GM13977 (cell line): ENCODE measurements around the gene CCDC110.

ENCODE experiments used
- DNase-seq: peaks from one replicate; pipeline ENCODE4 v3.0.0; 2012; ENCODE audit warnings: low spot score
- CTCF ChIP-seq: IDR thresholded peaks from 2 replicates; pipeline ENCODE4 v1.5.1; 2012; ENCODE audit warnings: mild to moderate bottlenecking, control low read depth; ENCODE audit not compliant: insufficient read depth; ENCODE audit errors: extremely low read depth, missing control alignments
- in situ Hi-C: fragments of 300-500 bp; cut with MboI; formaldehyde crosslinking; loops from one replicate; pipeline ENCODE4 v1.12.0; 2022; ENCODE audit warnings: low sequenced_read_pairs, low pct_unique_long_range_greater_than_20kb, mixed read lengths, inconsistent platforms; ENCODE audit not compliant: unreplicated experiment

CCDC110 gene

DNA sequence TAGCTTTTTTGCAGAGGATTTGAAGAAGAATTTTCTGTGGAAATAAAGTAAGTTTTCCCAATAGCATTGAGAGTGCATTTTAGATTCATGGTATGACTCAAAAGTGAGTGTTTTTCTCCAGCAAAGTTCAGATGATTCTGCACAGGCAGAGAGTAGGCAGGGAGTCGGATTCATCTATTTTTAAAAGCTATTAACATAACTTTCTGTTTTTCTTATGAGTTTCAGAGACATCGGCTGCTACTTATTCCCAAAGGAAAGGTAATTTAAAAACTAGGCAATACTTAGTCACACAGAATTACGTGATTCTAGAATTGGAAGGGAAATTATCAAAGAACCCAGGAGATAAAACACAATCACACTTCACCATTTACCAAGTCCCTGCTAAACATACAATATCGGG is 4.4 kb downstream of the CCDC110 start:
- TF ChIP-seq CTCF: no peak
- DNase-seq: no peak
- in situ Hi-C loops: no loop called here

DNA sequence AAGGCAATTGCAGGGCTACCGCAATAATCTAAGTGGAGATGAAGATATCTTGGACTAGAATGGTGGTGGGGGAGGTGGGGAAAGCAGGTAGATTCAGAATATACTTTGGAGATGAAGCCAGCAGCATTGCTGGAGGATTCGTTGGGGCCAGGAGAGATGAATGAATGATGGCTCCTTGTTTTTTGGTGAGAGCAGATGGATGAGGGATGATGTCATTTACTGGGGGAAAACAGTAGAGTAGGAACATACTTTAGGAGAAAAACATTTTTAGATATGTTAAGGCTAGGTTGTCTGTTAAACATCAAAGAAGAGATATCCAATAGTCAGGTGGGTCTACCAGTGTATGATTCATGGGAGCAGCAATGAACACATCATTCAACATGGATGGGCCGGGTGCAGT is 5.8 kb downstream of the CCDC110 start:
- in situ Hi-C loops: no loop called here
- DNase-seq: no peak
- TF ChIP-seq CTCF: no peak

DNA sequence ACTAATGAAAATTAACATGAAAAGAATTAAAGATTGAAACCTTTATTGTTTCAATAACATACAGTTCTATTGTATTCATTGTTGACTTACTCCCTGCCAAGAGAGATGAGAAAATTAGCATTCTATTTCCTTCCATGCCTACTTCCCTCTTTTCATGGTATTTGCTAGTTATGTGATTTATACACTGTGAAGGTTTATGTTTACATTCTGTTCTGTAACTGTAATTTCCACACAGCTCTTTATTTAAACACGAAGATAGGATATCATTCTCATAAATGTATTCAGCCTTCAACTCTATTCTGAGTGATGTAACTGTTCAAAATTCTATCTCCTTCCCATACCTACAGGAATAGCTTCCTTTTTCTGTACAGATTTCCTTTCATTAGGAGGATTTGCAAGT is 6.6 kb downstream of the CCDC110 start:
- no peak for TF ChIP-seq CTCF
- DNase-seq: no peak
- in situ Hi-C loops: no loop called here

- no peak for TF ChIP-seq CTCF
- DNase-seq: no peak
- in situ Hi-C loops: no loop called here
Observed at GRCh38 chr4:185464183-185464582, 7.3 kb downstream of the CCDC110 start.

- in situ Hi-C loops: no loop called here
- no peak for TF ChIP-seq CTCF
- no peak for DNase-seq
Observed at GRCh38 chr4:185463541-185463940, 8.0 kb downstream of the CCDC110 start.

- DNase-seq: no peak
- in situ Hi-C loops: no loop called here
- no peak for TF ChIP-seq CTCF
Observed at GRCh38 chr4:185461565-185461964, 10.0 kb downstream of the CCDC110 start.

DNA sequence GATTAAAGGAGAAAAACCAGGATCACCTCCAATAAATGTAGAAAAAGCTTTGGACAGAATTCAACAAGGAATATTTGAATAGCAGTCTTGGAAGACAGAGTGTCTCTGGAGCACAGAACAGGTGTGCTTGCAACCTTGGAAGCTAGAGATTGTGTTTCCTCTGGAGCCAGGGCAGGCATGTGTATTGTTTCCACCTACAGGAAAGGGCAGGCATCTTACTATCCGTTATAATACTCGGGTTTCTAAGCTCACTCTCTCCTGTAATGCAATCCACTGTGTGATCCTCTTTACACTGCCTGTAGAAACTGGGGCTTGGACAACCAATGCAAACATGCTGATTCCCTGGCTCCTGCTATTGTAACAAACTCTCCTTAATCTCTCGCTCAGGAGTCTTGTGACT is 14.4 kb downstream of the CCDC110 start:
- no peak for TF ChIP-seq CTCF
- in situ Hi-C loops: no loop called here

More for the DNA sequence above, 14.4 kb downstream of the CCDC110 start:
- no peak for DNase-seq
